CD4-positive, alpha-beta T cell treated with Interleukin-15 for 1 hour (primary cell): ENCODE measurements around the gene TTLL10.

Experiments
- DNase-seq: peaks from one replicate; pipeline ENCODE4 v3.0.0-alpha.2; 2020

TTLL10 gene

GRCh38 chr1:1237874-1238701 is 64.4 kb downstream of the TTLL10 start:
- no peak for DNase-seq

GRCh38 chr1:1238702-1239178 is 65.1 kb downstream of the TTLL10 start:
- DNase-seq: no peak

GRCh38 chr1:1239227-1239613 is 65.5 kb downstream of the TTLL10 start:
- no peak for DNase-seq

GRCh38 chr1:1239614-1240347 is 66.1 kb downstream of the TTLL10 start:
- DNase-seq: no peak

GRCh38 chr1:1240348-1240732 is 66.7 kb downstream of the TTLL10 start:
- DNase-seq: no peak

- DNase-seq: no peak
Observed at GRCh38 chr1:1240822-1241587, 67.3 kb downstream of the TTLL10 start.

- DNase-seq: no peak
Observed at GRCh38 chr1:1241588-1242219, 68.0 kb downstream of the TTLL10 start.

- DNase-seq: no peak
Observed at GRCh38 chr1:1242461-1243265, 69.0 kb downstream of the TTLL10 start.

GRCh38 chr1:1243266-1243660 is 69.6 kb downstream of the TTLL10 start:
- no peak for DNase-seq

- no peak for DNase-seq
Observed at GRCh38 chr1:1243807-1244191, 70.1 kb downstream of the TTLL10 start.

GRCh38 chr1:1244192-1244811 is 70.6 kb downstream of the TTLL10 start:
- no peak for DNase-seq

GRCh38 chr1:1245178-1245816 is 71.6 kb downstream of the TTLL10 start:
- no peak for DNase-seq

GRCh38 chr1:1245817-1246576 is 72.3 kb downstream of the TTLL10 start:
- DNase-seq: no peak

- DNase-seq: no peak
Observed at GRCh38 chr1:1246577-1247340, 73.1 kb downstream of the TTLL10 start, which contains the start of gene C1QTNF12. C1QTNF12 (minus strand) TSS chr1:1246722; CDS start chr1:1246690, 32 bp downstream.

- DNase-seq: no peak
Observed at GRCh38 chr1:1247341-1247913, 73.7 kb downstream of the TTLL10 start.
